IMR-90 (cell line): ENCODE data around the gene COL1A1. TPM values are rescaled to one million over a fixed set of nuclear protein-coding genes. Genes with fewer than 3 reads are reported as not detected.

Experiments used
- ATAC-seq: fragments of 200-7000 bp; cut with Tn5 transposase; 2 replicates; pipeline ENCODE4 v1.9.1; 2020; ENCODE audit warnings: low read depth, mild to moderate bottlenecking, moderate library complexity
- BruUV-seq: library from RNA; stranded (reverse); fragments of 400-500 nt; replicated peaks from 2 replicates; lab custom pipeline; 2021; lab: Mats Ljungman, UMichigan
- CTCF ChIA-PET: fragments of 300-600 bp; formaldehyde crosslinking; extraction: SDS; loops from one replicate; lab custom pipeline; 2021; ENCODE audit warnings: antibody characterized with exemption; lab: Yijun Ruan, JAX
- POLR2A ChIA-PET: fragments of 300-600 bp; sonication (Branson Sonifier 250); formaldehyde crosslinking; loops from one replicate; lab custom pipeline; 2022; ENCODE audit warnings: antibody characterized with exemption; ENCODE audit not compliant: unreplicated experiment; lab: Charles Lee
- DNase-seq: peaks from one replicate; pipeline ENCODE4 v3.0.0; 2013
- H2AFZ ChIP-seq: replicated peaks from 2 replicates; pipeline ENCODE3; 2013; ENCODE audit warnings: low read length, mild to moderate bottlenecking; ENCODE audit not compliant: poor library complexity
- H2AK5ac ChIP-seq: 2 replicates; pipeline ENCODE4 v1.6.1; 2013; ENCODE audit warnings: low read depth, low read length, inconsistent platforms
- H2AK9ac ChIP-seq: replicated peaks from 2 replicates; pipeline ENCODE3; 2013; ENCODE audit warnings: mild to moderate bottlenecking, low read depth, low read length, moderate library complexity; ENCODE audit not compliant: poor library complexity
- H2BK120ac ChIP-seq: 2 replicates; pipeline ENCODE4 v1.6.1; 2013; ENCODE audit warnings: low read depth, low read length, inconsistent platforms
- H2BK15ac ChIP-seq: 3 replicates; pipeline ENCODE4 v1.6.1; 2013; ENCODE audit warnings: low read depth, low read length, inconsistent platforms
- H2BK20ac ChIP-seq: 2 replicates; pipeline ENCODE4 v1.6.1; 2013; ENCODE audit warnings: low read depth, mild to moderate bottlenecking, inconsistent platforms, low read length, moderate library complexity
- H2BK5ac ChIP-seq: 2 replicates; pipeline ENCODE4 v1.6.1; 2013; ENCODE audit warnings: mild to moderate bottlenecking, low read depth, low read length, inconsistent platforms; ENCODE audit not compliant: poor library complexity, severe bottlenecking
- H3K14ac ChIP-seq: replicated peaks from 2 replicates; pipeline ENCODE4 v1.6.1; 2013; ENCODE audit warnings: low read depth, low read length, inconsistent platforms
- H3K18ac ChIP-seq: 2 replicates; pipeline ENCODE4 v1.6.1; 2013; ENCODE audit warnings: low read depth, low read length, control low read depth
- H3K23ac ChIP-seq: 2 replicates; pipeline ENCODE4 v1.6.1; 2013; ENCODE audit warnings: low read depth, low read length, inconsistent platforms
- H3K27ac ChIP-seq: 2 replicates; pipeline ENCODE4 v1.5.1; 2013; ENCODE audit warnings: mild to moderate bottlenecking, control low read depth, low read length; ENCODE audit not compliant: insufficient read depth
- H3K27me3 ChIP-seq: 2 replicates; pipeline ENCODE4 v1.6.1; 2013; ENCODE audit warnings: low read length; ENCODE audit not compliant: control insufficient read depth, insufficient read depth
- H3K36me3 ChIP-seq: 2 replicates; pipeline ENCODE4 v1.6.1; 2013; ENCODE audit warnings: low read length, mixed read lengths; ENCODE audit not compliant: control insufficient read depth, insufficient read depth
- H3K4ac ChIP-seq: 2 replicates; pipeline ENCODE4 v1.6.1; 2013; ENCODE audit warnings: low read depth, low read length, inconsistent platforms
- H3K4me1 ChIP-seq: 2 replicates; pipeline ENCODE4 v1.6.1; 2013; ENCODE audit warnings: low read length, mixed read lengths; ENCODE audit not compliant: control insufficient read depth, insufficient read depth
- H3K4me2 ChIP-seq: 2 replicates; pipeline ENCODE4 v1.6.1; 2013; ENCODE audit warnings: low read depth, mild to moderate bottlenecking, control low read depth, low read length, moderate library complexity
- H3K4me3 ChIP-seq: 2 replicates; pipeline ENCODE4 v1.5.1; 2013; ENCODE audit warnings: low read depth, mild to moderate bottlenecking, control low read depth, low read length, moderate library complexity; ENCODE audit not compliant: insufficient read depth
- H3K56ac ChIP-seq: 2 replicates; pipeline ENCODE4 v1.6.1; 2013; ENCODE audit warnings: low read length, inconsistent platforms; ENCODE audit not compliant: insufficient read depth; ENCODE audit errors: extremely low read depth
- H3K79me1 ChIP-seq, 2 experiments: 2 replicates each; pipeline ENCODE4 v1.6.1; 2013; ENCODE audit warnings: low read length in 2 of 2, inconsistent platforms in 1 of 2, low read depth in 1 of 2
- H3K9ac ChIP-seq: 2 replicates; pipeline ENCODE4 v1.6.1; 2013; ENCODE audit warnings: low read depth, low read length, control low read depth
- H3K9me1 ChIP-seq: 2 replicates; pipeline ENCODE4 v1.6.1; 2013; ENCODE audit warnings: low read length, inconsistent platforms; ENCODE audit not compliant: insufficient read depth
- H3K9me3 ChIP-seq: 2 replicates; pipeline ENCODE4 v1.6.1; 2013; ENCODE audit warnings: low read length; ENCODE audit not compliant: control insufficient read depth, insufficient read depth
- H4K20me1 ChIP-seq: 2 replicates; pipeline ENCODE4 v1.6.1; 2013; ENCODE audit warnings: low read length, inconsistent platforms; ENCODE audit not compliant: insufficient read depth
- H4K5ac ChIP-seq: 2 replicates; pipeline ENCODE4 v1.6.1; 2013; ENCODE audit warnings: mild to moderate bottlenecking, low read depth, low read length, control low read depth
- H4K8ac ChIP-seq, 2 experiments: 2 replicates each; pipeline ENCODE4 v1.6.1; 2013; ENCODE audit warnings: low read depth in 2 of 2, low read length in 2 of 2, control low read depth in 1 of 2, inconsistent platforms in 1 of 2
- H4K91ac ChIP-seq: 2 replicates; pipeline ENCODE4 v1.6.1; 2013; ENCODE audit warnings: low read depth, low read length, inconsistent platforms; ENCODE audit not compliant: insufficient read depth
- BHLHE40 ChIP-seq: fragments of 150-350 bp; IDR thresholded peaks from 2 replicates; pipeline ENCODE4 v1.6.1; 2016; ENCODE audit warnings: mild to moderate bottlenecking, low read depth, low read length
- CEBPB ChIP-seq: IDR thresholded peaks from 2 replicates; pipeline ENCODE4 v1.6.1; 2012; ENCODE audit warnings: low read depth, low read length, improper control_type of control experiment
- ELK1 ChIP-seq: fragments of 150-350 bp; IDR thresholded peaks from 2 replicates; pipeline ENCODE4 v1.6.1; 2016; ENCODE audit warnings: low read depth, mild to moderate bottlenecking, low read length, moderate library complexity, borderline replicate concordance
- FOS ChIP-seq: fragments of 150-350 bp; IDR thresholded peaks from 2 replicates; pipeline ENCODE4 v1.6.1; 2016; ENCODE audit warnings: low read depth, low read length
- MAFK ChIP-seq: IDR thresholded peaks from 2 replicates; pipeline ENCODE4 v1.6.1; 2012; ENCODE audit warnings: low read depth, low read length, improper control_type of control experiment
- MAZ ChIP-seq: IDR thresholded peaks from 2 replicates; pipeline ENCODE4 v1.6.1; 2012; ENCODE audit warnings: low read depth, mild to moderate bottlenecking, low read length, improper control_type of control experiment, moderate library complexity, borderline replicate concordance
- POLR2A ChIP-seq: IDR thresholded peaks from 2 replicates; pipeline ENCODE4 v1.6.1; 2012; ENCODE audit warnings: mild to moderate bottlenecking, low read depth, low read length
- RFX5 ChIP-seq: IDR thresholded peaks from 2 replicates; pipeline ENCODE4 v1.8.0; 2012; ENCODE audit warnings: low read depth, mild to moderate bottlenecking, low read length, moderate library complexity
- WGBS, 2 experiments: methylation state at CpG; one replicate each; pipeline versions ENCODE4 v1.1.5 to v1.1.7; 2013; ENCODE audit warnings: missing lambda C conversion rate in 2 of 2; ENCODE audit not compliant: insufficient read length in 1 of 2; ENCODE audit errors: extremely low coverage in 2 of 2; 5-methylcytosine and 5-hydroxymethylcytosine counted together
- dilution Hi-C: fragments of 300-500 bp; cut with HindIII; formaldehyde crosslinking; loops from one replicate; pipeline ENCODE4 v1.14.3; 2018; ENCODE audit warnings: low sequenced_read_pairs; ENCODE audit not compliant: unreplicated experiment
- in situ Hi-C: fragments of 300-500 bp; cut with MboI; formaldehyde crosslinking; loops from 3 replicates; pipeline ENCODE4 v1.14.3; 2019; ENCODE audit warnings: low sequenced_read_pairs, inconsistent platforms, mixed read lengths
- intact Hi-C: fragments of 100-400 bp; cut with micrococcal nuclease; formaldehyde crosslinking; loops from 2 replicates; pipeline ENCODE4 v1.10.0; 2022
- polyA plus RNA-seq, 3 experiments: library from polyadenylated mRNA; depleted of rRNA; stranded (reverse); fragments of >200 nt; gene quantifications; 2 replicates each; pipeline ENCODE4 v1.2.3, GENCODE V29; 2012; ENCODE audit warnings: low replicate concordance in 1 of 3
- total RNA-seq: library from RNA; depleted of rRNA; stranded (reverse); fragments of >200 nt; gene quantifications from 2 replicates; pipeline ENCODE4 v1.2.3, GENCODE V29; 2012

The COL1A1 gene
- total and polyA plus RNA-seq, 2 of the 4 experiments (the other 2 are of a cell fraction) = 2,180 to 4,350 TPM

GRCh38 chr17:50141026-50141744 is 60.2 kb downstream of the COL1A1 start:
- no peak overlapping the region for H4K91ac ChIP-seq
- no peak overlapping the region for H3K23ac ChIP-seq
- H3K18ac ChIP-seq = no peak overlapping the region
- intact Hi-C loops (no loop called here), in situ Hi-C loops (no loop called here), dilution Hi-C loops (no loop called here)
- H3K9me3 ChIP-seq = no peaks in the 10 kb centered on the region
- H3K14ac ChIP-seq = no peak overlapping the region
- no peak overlapping the region for H3K56ac ChIP-seq
- no peak overlapping the region for H2BK5ac ChIP-seq
- H3K9ac ChIP-seq = no peak overlapping the region
- no peaks in the 10 kb centered on the region for H3K27me3 ChIP-seq
- H2BK15ac ChIP-seq = no peak overlapping the region
- no peak overlapping the region for H2BK20ac ChIP-seq
- ChIA-PET POLR2A (no interaction called here), CTCF (interaction anchor here (0.8 to 1.0 kb wide), 2 partner anchors 10 to 156 kb away, joined by 3 read pairs; no protein-coding TSS in a partner anchor)
- H4K5ac ChIP-seq = no peak overlapping the region
- H2AK9ac ChIP-seq = peak overlapping the region; percentile 68
- H4K20me1 ChIP-seq = peaks cover 82% of the 10 kb centered on the region
- no peak overlapping the region for H2AFZ ChIP-seq
- no peak overlapping the region for H3K4me3 ChIP-seq
- peaks cover 85% of the 10 kb centered on the region for H3K36me3 ChIP-seq
- peaks cover 6% of the 10 kb centered on the region; the same call in 1 of the 2 replicates for H3K4me1 ChIP-seq
- no peak overlapping the region for H3K4me2 ChIP-seq
- ATAC-seq (no peak), DNase-seq (no peak)
- BruUV-seq = no TSS peak
- no CpG with 5 or more reads among the region's 16 CpGs for WGBS, 2 experiments
- no peak for TF ChIP-seq POLR2A
- TF ChIP-seq MAFK = no peak
- no peak for TF ChIP-seq BHLHE40
- TF ChIP-seq RFX5 = no peak
- no peak for TF ChIP-seq MAZ
- no peak for TF ChIP-seq ELK1
- TF ChIP-seq FOS = no peak
- no peak for TF ChIP-seq CEBPB
- no peak overlapping the region for H2BK120ac ChIP-seq
- no peak overlapping the region for H2AK5ac ChIP-seq
- no peak overlapping the region for H3K27ac ChIP-seq
- H3K4ac ChIP-seq = no peak overlapping the region
- peaks cover 39 to 95% of the 10 kb centered on the region in 2 experiments for H3K79me1 ChIP-seq
- H4K8ac ChIP-seq = no peak overlapping the region
- peaks cover 2% of the 10 kb centered on the region; the same call in 1 of the 2 replicates for H3K9me1 ChIP-seq
